AG09319 (cell line): ENCODE results near the gene SNORC.

Experiments
- DNase-seq: peaks from one replicate; pipeline ENCODE4 v3.0.0-alpha.2; 2010; ENCODE audit warnings: low read depth; ENCODE audit errors: extremely low read depth
- TF ChIP-seq, protein P1 (sequence below): IDR thresholded peaks from 2 replicates; pipeline ENCODE4 v1.5.1; 2011; ENCODE audit warnings: low read depth, mild to moderate bottlenecking, inconsistent platforms, low read length, moderate library complexity

The SNORC gene

GRCh38 chr2:232869138-232870017 lies 686 bp upstream of the SNORC start:
- TF ChIP-seq, protein P1, sequence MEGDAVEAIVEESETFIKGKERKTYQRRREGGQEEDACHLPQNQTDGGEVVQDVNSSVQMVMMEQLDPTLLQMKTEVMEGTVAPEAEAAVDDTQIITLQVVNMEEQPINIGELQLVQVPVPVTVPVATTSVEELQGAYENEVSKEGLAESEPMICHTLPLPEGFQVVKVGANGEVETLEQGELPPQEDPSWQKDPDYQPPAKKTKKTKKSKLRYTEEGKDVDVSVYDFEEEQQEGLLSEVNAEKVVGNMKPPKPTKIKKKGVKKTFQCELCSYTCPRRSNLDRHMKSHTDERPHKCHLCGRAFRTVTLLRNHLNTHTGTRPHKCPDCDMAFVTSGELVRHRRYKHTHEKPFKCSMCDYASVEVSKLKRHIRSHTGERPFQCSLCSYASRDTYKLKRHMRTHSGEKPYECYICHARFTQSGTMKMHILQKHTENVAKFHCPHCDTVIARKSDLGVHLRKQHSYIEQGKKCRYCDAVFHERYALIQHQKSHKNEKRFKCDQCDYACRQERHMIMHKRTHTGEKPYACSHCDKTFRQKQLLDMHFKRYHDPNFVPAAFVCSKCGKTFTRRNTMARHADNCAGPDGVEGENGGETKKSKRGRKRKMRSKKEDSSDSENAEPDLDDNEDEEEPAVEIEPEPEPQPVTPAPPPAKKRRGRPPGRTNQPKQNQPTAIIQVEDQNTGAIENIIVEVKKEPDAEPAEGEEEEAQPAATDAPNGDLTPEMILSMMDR: no peak
- DNase-seq: no peak

GRCh38 chr2:232870766-232871371 lies 805 bp downstream of the SNORC start:
- TF ChIP-seq, protein P1: no peak
- DNase-seq: no peak

DNA sequence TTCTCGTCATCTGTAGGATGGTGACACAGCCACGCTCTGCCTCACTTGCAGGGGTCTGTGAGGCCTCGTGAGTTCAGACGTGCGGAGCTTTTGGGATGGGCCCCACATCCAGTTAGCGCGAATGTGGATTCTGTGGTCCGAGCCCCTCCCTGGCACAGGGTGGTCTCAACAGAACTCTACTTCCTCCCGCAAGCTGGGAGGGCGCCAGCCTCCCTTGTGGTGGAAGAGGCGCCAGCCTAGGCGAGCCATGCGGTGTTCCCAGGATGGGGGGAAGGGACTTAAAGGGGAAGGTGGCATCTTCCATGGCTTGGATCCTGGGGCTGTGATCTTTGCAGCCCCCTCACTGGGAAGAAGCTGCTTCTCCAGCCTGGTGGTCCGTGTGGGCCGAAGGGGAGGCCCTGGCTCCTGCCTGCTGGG lies 1.4 kb downstream of the SNORC start:
- DNase-seq: no peak
- TF ChIP-seq, protein P1: no peak

DNA sequence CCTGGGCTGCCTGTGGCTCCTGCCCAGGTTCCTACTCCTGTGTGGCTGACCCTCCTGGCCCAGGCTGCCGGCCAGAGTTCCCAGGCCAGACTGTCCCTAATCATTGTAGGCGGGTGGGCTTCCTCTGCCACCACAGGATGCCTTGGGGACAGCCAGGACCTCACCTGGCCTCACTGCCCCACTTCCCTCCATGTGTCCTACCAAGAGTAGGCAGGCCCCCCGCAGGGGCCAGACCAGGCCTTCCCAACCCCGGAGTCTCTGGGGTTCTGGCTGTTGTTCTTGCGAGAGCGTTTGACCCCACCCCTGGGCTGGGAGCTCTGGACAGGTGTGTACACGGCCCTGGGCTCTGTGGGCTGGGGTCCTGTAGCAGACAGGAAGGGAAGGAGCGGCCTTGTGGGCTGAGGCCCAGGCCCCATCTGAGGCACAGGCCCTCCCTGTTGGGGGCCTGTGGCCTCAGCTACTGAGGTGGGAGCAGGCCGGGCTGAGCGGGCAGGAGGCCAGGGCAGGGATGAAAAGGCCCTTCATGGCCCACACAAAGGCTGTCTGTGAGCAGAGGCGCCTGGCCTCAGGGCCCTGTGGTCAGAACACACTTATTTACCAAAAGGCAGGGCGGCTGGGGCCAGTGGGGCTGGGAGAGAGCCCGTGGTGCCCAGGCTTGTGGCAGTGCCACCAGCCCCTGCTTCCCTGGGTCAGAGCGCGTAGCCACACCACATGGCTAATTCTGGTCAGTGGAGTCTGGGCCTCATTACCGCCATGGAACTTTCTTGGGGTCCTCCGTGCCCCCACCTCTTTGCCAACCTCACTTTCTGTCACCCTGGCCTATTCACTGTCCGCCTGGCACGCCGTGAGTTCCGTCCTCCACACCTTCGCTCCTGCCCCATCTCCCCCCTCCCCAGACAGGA lies 2.0 kb downstream of the SNORC start:
- TF ChIP-seq, protein P1: no peak
- DNase-seq: no peak

DNA sequence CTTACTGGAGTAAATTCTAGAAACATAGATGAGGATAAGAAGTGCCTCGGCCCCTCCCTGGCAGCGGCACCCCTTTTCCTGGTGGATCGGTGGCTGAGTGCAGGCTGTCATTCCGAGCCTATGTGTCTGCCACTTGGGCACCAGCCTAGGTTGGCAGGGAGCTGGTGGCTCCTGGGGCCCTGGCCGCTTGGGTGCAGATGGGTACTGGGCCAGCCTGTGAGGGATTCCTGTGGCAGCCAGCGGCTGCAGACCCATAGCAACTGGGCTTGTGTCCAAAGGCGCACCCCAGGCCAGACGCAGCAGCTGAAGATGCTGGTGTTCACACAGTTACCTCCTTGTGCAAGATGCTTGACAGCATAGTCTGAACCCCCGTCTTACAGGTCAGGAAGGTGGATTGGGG lies 2.8 kb downstream of the SNORC start:
- DNase-seq: no peak
- TF ChIP-seq, protein P1: no peak

DNA sequence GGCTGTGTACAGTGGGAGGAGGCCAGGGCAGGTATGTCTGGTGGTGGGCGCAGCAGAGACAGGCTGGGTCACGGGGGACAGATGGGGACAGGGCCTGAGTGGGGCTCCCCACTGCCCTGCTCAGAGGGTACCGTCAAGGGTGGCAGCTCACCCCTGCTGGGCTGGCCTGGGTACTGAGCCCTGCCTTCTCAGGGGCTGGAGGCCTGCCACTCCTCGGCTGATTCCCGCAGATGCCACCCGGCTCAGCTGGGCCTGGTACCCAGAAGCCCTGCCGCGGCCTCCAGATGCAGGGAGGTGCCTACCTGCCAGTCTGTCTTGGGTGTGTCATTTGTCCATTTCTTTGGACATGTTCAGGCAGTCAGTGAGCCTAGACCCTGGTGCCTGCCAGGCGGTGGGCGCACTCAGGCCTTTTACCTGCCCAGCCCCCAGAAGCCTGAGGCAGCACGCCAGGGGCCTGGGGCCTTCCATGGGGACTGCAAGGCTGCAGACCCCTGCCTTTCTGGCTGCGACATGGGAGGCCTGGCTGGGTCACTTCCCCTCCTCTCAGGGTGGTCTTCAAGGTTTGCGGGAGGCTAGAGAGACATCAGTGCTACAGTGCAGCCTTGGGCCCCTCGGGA lies 3.3 kb downstream of the SNORC start:
- TF ChIP-seq, protein P1: no peak
- no peak for DNase-seq
